Astrocyte of the spinal cord (primary cell): ENCODE data around the gene NEK11.

Experiments
- DNase-seq: peaks from one replicate; pipeline ENCODE4 v3.0.0; 2011; ENCODE audit warnings: low read depth, low spot score
- H3K4me3 ChIP-seq: 2 replicates; pipeline ENCODE4 v1.5.1; 2011; ENCODE audit warnings: low read depth, mild to moderate bottlenecking, low read length, moderate library complexity
- CTCF ChIP-seq: IDR thresholded peaks from 2 replicates; pipeline ENCODE4 v1.5.1; 2012; ENCODE audit warnings: low read depth, mild to moderate bottlenecking, low read length, inconsistent platforms
- in situ Hi-C: cut with HindIII; loops from 2 replicates; pipeline ENCODE4 v1.10.0; 2017; ENCODE audit warnings: low sequenced_read_pairs

The NEK11 gene

GRCh38 chr3:131260525-131260924, 233.8 kb downstream of the NEK11 start:
- no peak for DNase-seq
- in situ Hi-C loops, result no loop called here
- no peak for TF ChIP-seq CTCF

GRCh38 chr3:131261104-131261503, 234.4 kb downstream of the NEK11 start:
- in situ Hi-C loops, result no loop called here
- DNase-seq, result no peak
- TF ChIP-seq CTCF, result no peak
- H3K4me3 ChIP-seq, result no peak overlapping the region

More at GRCh38 chr3:131260525-131260924, 233.8 kb downstream of the NEK11 start:
- H3K4me3 ChIP-seq, result no peak overlapping the region

- no peak for DNase-seq
- no peak for TF ChIP-seq CTCF
- no peak overlapping the region for H3K4me3 ChIP-seq
- in situ Hi-C loops, result no loop called here
These were observed 248.9 kb downstream of the NEK11 start for GRCh38 chr3:131275556-131275955.

- no peak overlapping the region for H3K4me3 ChIP-seq
- in situ Hi-C loops, result no loop called here
- DNase-seq, result peak; percentile 47
- TF ChIP-seq CTCF, result no peak
These were observed 251.3 kb downstream of the NEK11 start for GRCh38 chr3:131277836-131278497.

DNA sequence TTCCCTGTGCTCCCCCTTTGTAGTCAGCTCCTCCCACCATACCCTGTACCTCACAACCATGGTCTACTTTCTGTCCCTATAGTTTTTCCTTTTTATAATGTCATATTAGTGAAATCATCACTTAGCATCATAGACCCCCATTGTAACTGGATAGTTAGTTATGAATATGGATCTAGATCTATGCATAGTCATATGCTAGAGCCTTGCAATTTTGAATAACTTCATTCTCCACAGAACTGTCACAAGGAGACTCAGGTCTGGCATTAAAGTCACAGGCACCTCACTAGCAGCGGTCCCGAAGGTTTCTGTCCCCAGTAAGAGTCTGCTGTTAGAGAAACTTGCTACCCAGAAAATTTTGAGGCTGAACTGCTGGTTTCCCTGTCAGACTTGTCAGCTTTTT, 252.9 kb downstream of the NEK11 start:
- in situ Hi-C loops, result no loop called here
- no peak for DNase-seq
- TF ChIP-seq CTCF, result no peak

DNA sequence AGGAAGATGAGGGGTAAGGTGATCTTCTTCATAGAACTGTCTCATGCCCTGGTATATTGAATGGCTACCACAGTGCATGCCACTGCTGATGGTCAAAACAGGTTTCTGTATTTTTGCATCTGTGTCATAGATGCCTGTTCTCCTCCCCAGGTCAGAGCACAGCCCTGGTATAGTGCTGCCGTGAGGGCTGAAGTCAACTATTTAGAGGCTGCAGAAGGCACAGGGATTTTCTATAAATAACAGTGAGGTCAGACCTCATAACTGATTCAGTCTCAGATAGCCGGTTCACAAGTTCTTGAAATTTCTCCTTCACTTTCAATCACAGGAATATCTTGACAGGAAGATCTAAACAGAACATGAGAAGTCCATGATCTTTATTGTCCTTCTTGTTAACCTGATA, 255.7 kb downstream of the NEK11 start:
- in situ Hi-C loops, result no loop called here
- no peak for TF ChIP-seq CTCF
- no peak for DNase-seq
- no peak overlapping the region for H3K4me3 ChIP-seq

More for the DNA sequence above, 252.9 kb downstream of the NEK11 start:
- H3K4me3 ChIP-seq, result no peak overlapping the region

- DNase-seq, result no peak
- TF ChIP-seq CTCF, result no peak
- in situ Hi-C loops, result no loop called here
- no peak overlapping the region for H3K4me3 ChIP-seq
These were observed 256.3 kb downstream of the NEK11 start for GRCh38 chr3:131282967-131283366.
